MM.1S (cell line): ENCODE measurements around the gene TNFSF9.
"Not testable (repeated sequence)": the region's sequence is repeated elsewhere in the genome, so short reads cannot be mapped to it uniquely, and the experiment has no call there.

Experiments
- DNase-seq: peaks from one replicate; pipeline ENCODE4 v3.0.0-alpha.2; 2015
- H2AFZ ChIP-seq: fragments of 300-600 bp; sonication (generic); 2 replicates; pipeline ENCODE4 v1.6.0; 2016; ENCODE audit warnings: antibody characterized with exemption, low read length
- H3F3A ChIP-seq: fragments of 300-600 bp; sonication (generic); 2 replicates; pipeline ENCODE4 v1.6.1; 2016; ENCODE audit warnings: mild to moderate bottlenecking, antibody characterized with exemption, low read length, moderate library complexity, mixed read lengths; ENCODE audit not compliant: insufficient read depth
- H3K27ac ChIP-seq: fragments of 300-600 bp; sonication (generic); 2 replicates; pipeline ENCODE4 v1.5.1; 2016; ENCODE audit warnings: mild to moderate bottlenecking, low read length
- H3K27me3 ChIP-seq: fragments of 300-600 bp; sonication (generic); replicated peaks from 2 replicates; pipeline ENCODE4 v1.6.0; 2016; ENCODE audit warnings: low read length; ENCODE audit not compliant: insufficient read depth
- H3K36me3 ChIP-seq: fragments of 300-600 bp; sonication (generic); replicated peaks from 2 replicates; pipeline ENCODE4 v1.6.1; 2016; ENCODE audit warnings: mild to moderate bottlenecking, low read length, mixed read lengths; ENCODE audit not compliant: insufficient read depth
- H3K4me1 ChIP-seq: fragments of 300-600 bp; sonication (generic); 2 replicates; pipeline ENCODE4 v1.6.1; 2016; ENCODE audit warnings: low read length, mixed read lengths
- H3K4me2 ChIP-seq: fragments of 300-600 bp; sonication (generic); 2 replicates; pipeline ENCODE4 v1.6.0; 2016; ENCODE audit warnings: low read depth, low read length
- H3K4me3 ChIP-seq: fragments of 300-600 bp; sonication (generic); 2 replicates; pipeline ENCODE4 v1.5.1; 2016; ENCODE audit warnings: low read length, mixed read lengths
- H3K79me2 ChIP-seq: fragments of 300-600 bp; sonication (generic); 2 replicates; pipeline ENCODE4 v1.6.1; 2016; ENCODE audit warnings: mixed run types, low read length, mixed read lengths
- H3K9ac ChIP-seq: fragments of 300-600 bp; sonication (generic); 2 replicates; pipeline ENCODE4 v1.6.1; 2016; ENCODE audit warnings: low read length, mixed read lengths
- H3K9me2 ChIP-seq: fragments of 300-600 bp; sonication (generic); replicated peaks from 2 replicates; pipeline ENCODE4 v1.6.1; 2016; ENCODE audit warnings: mild to moderate bottlenecking, low read length, mixed read lengths; ENCODE audit not compliant: insufficient read depth
- H3K9me3 ChIP-seq: fragments of 300-600 bp; sonication (generic); replicated peaks from 2 replicates; pipeline ENCODE4 v1.6.1; 2016; ENCODE audit warnings: mild to moderate bottlenecking, low read length, mixed read lengths; ENCODE audit not compliant: insufficient read depth
- H4K20me1 ChIP-seq: fragments of 300-600 bp; sonication (generic); 2 replicates; pipeline ENCODE4 v1.6.1; 2016; ENCODE audit warnings: mild to moderate bottlenecking, low read length, moderate library complexity, mixed read lengths; ENCODE audit not compliant: insufficient read depth
- CTCF ChIP-seq: fragments of 300-600 bp; sonication (generic); IDR thresholded peaks from 2 replicates; pipeline ENCODE4 v1.5.1; 2016; ENCODE audit warnings: antibody characterized with exemption, low read length, mixed read lengths
- EZH2 ChIP-seq: fragments of 300-600 bp; sonication (generic); optimal IDR thresholded peaks from 2 replicates; pipeline ENCODE3; 2017; ENCODE audit warnings: low read depth, mild to moderate bottlenecking, antibody characterized with exemption, low read length, mixed read lengths
- EZH2phosphoT487 ChIP-seq: fragments of 300-600 bp; sonication (generic); IDR thresholded peaks from 2 replicates; pipeline ENCODE4 v1.6.1; 2018; ENCODE audit warnings: antibody characterized with exemption, low read length

TNFSF9 gene

GRCh38 chr19:6503407-6504201 is 27.2 kb upstream of the TNFSF9 start:
- Histone ChIP-seq H3K4me3 (no peak overlapping the region), H3K36me3 (no peaks in the 10 kb centered on the region), H3K4me1 (peaks cover 9% of the 10 kb centered on the region; the same call in 1 of the 2 replicates), H3K79me2 (no peaks in the 10 kb centered on the region), H2AFZ (no peak overlapping the region), H4K20me1 (no peaks in the 10 kb centered on the region), H3K9me3 (no peaks in the 10 kb centered on the region), H3F3A (no peaks in the 10 kb centered on the region; the same call in 1 of the 2 replicates), H3K9ac (no peak overlapping the region), H3K27ac (no peak overlapping the region), H3K9me2 (no peaks in the 10 kb centered on the region), H3K4me2 (no peak overlapping the region), H3K27me3 (peaks cover 47% of the 10 kb centered on the region)
- TF ChIP-seq CTCF (no peak), EZH2 (no peak), EZH2phosphoT487 (no peak)
- DNase-seq = no peak

GRCh38 chr19:6508028-6508771 is 22.6 kb upstream of the TNFSF9 start:
- not testable (repeated sequence) for H2AFZ ChIP-seq, H3K9ac ChIP-seq, H3F3A ChIP-seq, H3K4me3 ChIP-seq, H3K27ac ChIP-seq, H3K27me3 ChIP-seq, DNase-seq, H3K4me2 ChIP-seq, H3K36me3 ChIP-seq, H3K9me3 ChIP-seq, H3K4me1 ChIP-seq, H4K20me1 ChIP-seq, H3K9me2 ChIP-seq, H3K79me2 ChIP-seq

- H3K36me3 ChIP-seq = no peaks in the 10 kb centered on the region
- no peak overlapping the region for H3K4me3 ChIP-seq
- no peak for DNase-seq
- H3K4me2 ChIP-seq = no peak overlapping the region
- no peaks in the 10 kb centered on the region for H3K9me3 ChIP-seq
- no peaks in the 10 kb centered on the region for H4K20me1 ChIP-seq
- peaks cover 5% of the 10 kb centered on the region; the same call in 1 of the 2 replicates for H3K4me1 ChIP-seq
- no peaks in the 10 kb centered on the region for H3K27me3 ChIP-seq
- no peaks in the 10 kb centered on the region for H3K79me2 ChIP-seq
- H2AFZ ChIP-seq = no peak overlapping the region
- TF ChIP-seq EZH2phosphoT487 = no peak
- no peak for TF ChIP-seq EZH2
- no peak for TF ChIP-seq CTCF
- H3K9ac ChIP-seq = no peak overlapping the region
- no peak overlapping the region for H3K27ac ChIP-seq
- H3K9me2 ChIP-seq = no peaks in the 10 kb centered on the region
- H3F3A ChIP-seq = no peaks in the 10 kb centered on the region; the same call in 1 of the 2 replicates
Measured at GRCh38 chr19:6509118-6509971, 21.5 kb upstream of the TNFSF9 start.
